ENCODE measurements around the gene LRTM2. TPM values are rescaled to one million over a fixed set of nuclear protein-coding genes. Genes with fewer than 3 reads are reported as not detected.

The LRTM2 gene
- total and polyA plus RNA-seq, 4 donors: not detected

GRCh38 chr12:1877169-1877878 lies 57.0 kb downstream of the LRTM2 start:
- DNase-seq (ENCODE audit: low spot score): peak; percentile 25
- Histone ChIP-seq H3K27ac (ENCODE audit: low read depth in 1 of 2, low read length in 2 of 2) (no peak overlapping the region), H3K27me3 (ENCODE audit: control insufficient read depth in 4 of 4, insufficient read depth in 4 of 4, low read length in 3 of 4) (peaks cover 0 to 2% (median 0%) of the 10 kb centered on the region in 4 donors), H3K4me3 (ENCODE audit: low read depth in 1 of 3, low read length in 3 of 3) (no peak overlapping the region), H3K9me3 (ENCODE audit: control insufficient read depth in 4 of 4, low read length in 3 of 4) (no peaks in the 10 kb centered on the region), H3K9ac (ENCODE audit: low read depth in 1 of 2, low read length in 2 of 2) (no peak overlapping the region), H3K36me3 (ENCODE audit: control insufficient read depth in 4 of 4, insufficient read depth in 3 of 4, low read depth in 1 of 4, low read length in 3 of 4) (no peaks in the 10 kb centered on the region), H3K4me1 (ENCODE audit: control insufficient read depth in 4 of 4, insufficient read depth in 4 of 4, low read length in 3 of 4) (no peaks in the 10 kb centered on the region)
- WGBS: 84% methylated on average over 8 of the region's 8 CpGs
- TF ChIP-seq CTCF (IDR thresholded peaks at IDR 0.05; ENCODE audit: low read depth, low read length, missing input control) (no peak), HNF4A (conservative IDR thresholded peaks at IDR 0.05) (no peak), REST (IDR thresholded peaks at IDR 0.05) (no peak), FOXA2 (IDR thresholded peaks at IDR 0.05) (no peak), RXRA (IDR thresholded peaks at IDR 0.05) (no peak), TAF1 (conservative IDR thresholded peaks at IDR 0.05) (no peak), SP1 (IDR thresholded peaks at IDR 0.05) (no peak), RAD21 (IDR thresholded peaks at IDR 0.05) (no peak), NR2F2 (IDR thresholded peaks at IDR 0.05) (no peak), YY1 (IDR thresholded peaks at IDR 0.05) (no peak), EGR1 (IDR thresholded peaks at IDR 0.05; ENCODE audit: low read depth in 2 of 2) (no peak), HNF4G (IDR thresholded peaks at IDR 0.05) (no peak), ATF3 (IDR thresholded peaks at IDR 0.05) (no peak), FOXA1 (IDR thresholded peaks at IDR 0.05) (no peak), JUND (IDR thresholded peaks at IDR 0.05) (no peak)

GRCh38 chr12:1878214-1878613 lies 57.8 kb downstream of the LRTM2 start:
- 90% methylated on average over 10 of the region's 10 CpGs for WGBS
- Histone ChIP-seq H3K4me1 (ENCODE audit: control insufficient read depth in 4 of 4, insufficient read depth in 4 of 4, low read length in 3 of 4) (no peaks in the 10 kb centered on the region), H3K9me3 (ENCODE audit: control insufficient read depth in 4 of 4, low read length in 3 of 4) (no peaks in the 10 kb centered on the region)
- TF ChIP-seq GABPA (IDR thresholded peaks at IDR 0.05 in 1 of 2, conservative IDR thresholded peaks at IDR 0.05 in 1 of 2) (no peak), FOXA1 (IDR thresholded peaks at IDR 0.05) (no peak), RXRA (IDR thresholded peaks at IDR 0.05) (no peak), ATF3 (IDR thresholded peaks at IDR 0.05) (no peak), CTCF (IDR thresholded peaks at IDR 0.05; ENCODE audit: low read depth, low read length, missing input control) (no peak), SP1 (IDR thresholded peaks at IDR 0.05) (no peak), HNF4A (conservative IDR thresholded peaks at IDR 0.05) (no peak), FOXA2 (IDR thresholded peaks at IDR 0.05) (no peak), ZBTB33 (IDR thresholded peaks at IDR 0.05) (no peak), YY1 (IDR thresholded peaks at IDR 0.05) (no peak), REST (IDR thresholded peaks at IDR 0.05) (no peak), NR2F2 (IDR thresholded peaks at IDR 0.05) (no peak)

More at GRCh38 chr12:1878214-1878613, 57.8 kb downstream of the LRTM2 start:
- Histone ChIP-seq H3K36me3 (ENCODE audit: control insufficient read depth in 4 of 4, insufficient read depth in 3 of 4, low read depth in 1 of 4, low read length in 3 of 4) (no peaks in the 10 kb centered on the region), H3K4me3 (ENCODE audit: low read depth in 1 of 3, low read length in 3 of 3) (no peak overlapping the region), H3K9ac (ENCODE audit: low read depth in 1 of 2, low read length in 2 of 2) (no peak overlapping the region), H3K27ac (ENCODE audit: low read depth in 1 of 2, low read length in 2 of 2) (no peak overlapping the region), H3K27me3 (ENCODE audit: control insufficient read depth in 4 of 4, insufficient read depth in 4 of 4, low read length in 3 of 4) (peaks cover 0 to 2% (median 0%) of the 10 kb centered on the region in 4 donors)
- DNase-seq (ENCODE audit: low spot score): no peak

Data from liver (tissue), 9 donors.